GM21786 (cell line): Measurements from ENCODE around the gene C11orf71.

Source experiments
- ATAC-seq: cut with Tn5 transposase; IDR thresholded peaks from one replicate; pipeline ENCODE4 v1.9.1; 2021; ENCODE audit not compliant: unreplicated experiment

Gene C11orf71

GRCh38 chr11:114399490-114400215 is 658 bp downstream of the C11orf71 start:
- ATAC-seq: peak; percentile 17

- ATAC-seq: no peak
These were observed 1.9 kb downstream of the C11orf71 start for GRCh38 chr11:114398303-114398920.

GRCh38 chr11:114397349-114397982 is 2.8 kb downstream of the C11orf71 start:
- no peak for ATAC-seq

GRCh38 chr11:114396916-114397315 is 3.4 kb downstream of the C11orf71 start:
- ATAC-seq: no peak

GRCh38 chr11:114395736-114396135 is 4.6 kb downstream of the C11orf71 start:
- no peak for ATAC-seq

- no peak for ATAC-seq
These were observed 7.3 kb downstream of the C11orf71 start for GRCh38 chr11:114392735-114393667.

GRCh38 chr11:114386545-114386944 is 13.8 kb downstream of the C11orf71 start:
- no peak for ATAC-seq

- no peak for ATAC-seq
These were observed 14.2 kb downstream of the C11orf71 start for GRCh38 chr11:114386131-114386530.

GRCh38 chr11:114384487-114384886 is 15.8 kb downstream of the C11orf71 start:
- ATAC-seq: no peak

GRCh38 chr11:114382509-114382908 is 17.8 kb downstream of the C11orf71 start:
- ATAC-seq: no peak

- no peak for ATAC-seq
These were observed 20.8 kb downstream of the C11orf71 start for GRCh38 chr11:114379394-114380069.

GRCh38 chr11:114377612-114378267 is 22.6 kb downstream of the C11orf71 start:
- no peak for ATAC-seq

GRCh38 chr11:114375052-114375451 is 25.3 kb downstream of the C11orf71 start:
- no peak for ATAC-seq

- ATAC-seq: no peak
These were observed 31.2 kb downstream of the C11orf71 start for GRCh38 chr11:114368918-114369680.

GRCh38 chr11:114367244-114367957 is 32.9 kb downstream of the C11orf71 start:
- no peak for ATAC-seq

GRCh38 chr11:114366331-114367243 is 33.7 kb downstream of the C11orf71 start:
- no peak for ATAC-seq

- no peak for ATAC-seq
These were observed 37.4 kb downstream of the C11orf71 start for GRCh38 chr11:114362958-114363357.

GRCh38 chr11:114362326-114362725 is 38.0 kb downstream of the C11orf71 start:
- ATAC-seq: no peak
